HL-60 (cell line): ENCODE results near the gene IRF2BP2.

ENCODE experiments used
- CTCF ChIP-seq: IDR thresholded peaks from one replicate; pipeline ENCODE4 v1.5.1; 2011; ENCODE audit warnings: low read length, control low read depth, inconsistent platforms; ENCODE audit not compliant: insufficient read depth
- POLR2AphosphoS5 ChIP-seq: IDR thresholded peaks from 2 replicates; pipeline ENCODE4 v1.6.1; 2012; ENCODE audit warnings: low read depth
- SPI1 ChIP-seq: IDR thresholded peaks from 2 replicates; pipeline ENCODE4 v1.6.1; 2012; ENCODE audit warnings: low read depth, mild to moderate bottlenecking, borderline replicate concordance

GRCh38 chr1:234608025-234608910 lies 1.7 kb downstream of the IRF2BP2 start:
- TF ChIP-seq SPI1 (peak; percentile 59; the same call in 1 of the 2 replicates), CTCF (no peak), POLR2AphosphoS5 (peak; percentile 83)
